Adrenal gland (tissue), 5 donors: ENCODE results near the gene NPC1.

Experiments
- CTCF ChIP-seq, 6 experiments: fragments of 450-650 bp in 4 of 6; fragments of 200-600 bp in 2 of 6; sonication (generic) in 1 of 6; IDR thresholded peaks; 1 replicate in 5 of 6; 2 replicates in 1 of 6; pipeline versions ENCODE4 v1.5.1 to v1.8.0; 2016 to 2021; ENCODE audit warnings: antibody characterized with exemption in 6 of 6, mild to moderate bottlenecking in 2 of 6, moderate library complexity in 1 of 6
- POLR2A ChIP-seq, 2 donors: fragments of 450-650 bp; IDR thresholded peaks; one replicate each; pipeline ENCODE4 v1.6.1; 2017; ENCODE audit warnings: antibody characterized with exemption in 2 of 2, mild to moderate bottlenecking in 2 of 2, moderate library complexity in 1 of 2
- donor health status: DM: no; HTN: no; CAD: no.

- TF ChIP-seq POLR2A (IDR thresholded peaks at IDR 0.05) (no peak), CTCF (IDR thresholded peaks at IDR 0.05) (no peak)
Observed at GRCh38 chr18:23565916-23566547, 20.3 kb downstream of the NPC1 start.
